ENCODE data around the gene HDAC4. TPM values are rescaled to one million over a fixed set of nuclear protein-coding genes. Genes with fewer than 3 reads are reported as not detected.

The HDAC4 gene
- total and polyA plus RNA-seq, 10 of the 15 experiments (the other 5 are each of a cell fraction or from before 2014, with no cell fraction given): 0.22 to 15.7 (median 4.8) TPM

- Histone ChIP-seq H3K4me1 (ENCODE audit: control insufficient read depth, insufficient read depth, low read length) (peaks cover 12% of the 10 kb centered on the region), H3K4me2 (ENCODE audit: control insufficient read depth, insufficient read depth) (no peak overlapping the region), H3K27me3 (replicated peaks in 1 of 2; ENCODE audit: control insufficient read depth in 2 of 2, insufficient read depth in 2 of 2, low read length in 1 of 2) (no peaks in the 10 kb centered on the region), H3K9ac (ENCODE audit: control insufficient read depth, insufficient read depth, low read length) (no peak overlapping the region), H3K4me3 (no peak overlapping the region), H3K36me3 (ENCODE audit: control insufficient read depth in 2 of 2, insufficient read depth in 2 of 2, low read length in 1 of 2) (no peaks in the 10 kb centered on the region), H3K9me3 (replicated peaks; ENCODE audit: control insufficient read depth, insufficient read depth, low read length) (no peaks in the 10 kb centered on the region), H2AFZ (ENCODE audit: control insufficient read depth, low read depth, low read length) (no peak overlapping the region), H3K27ac (ENCODE audit: control insufficient read depth, insufficient read depth) (no peak overlapping the region), H3K79me2 (ENCODE audit: control insufficient read depth, insufficient read depth, low read length) (no peaks in the 10 kb centered on the region), H4K20me1 (ENCODE audit: control insufficient read depth, insufficient read depth) (no peaks in the 10 kb centered on the region)
- RAD21 ChIA-PET (ENCODE audit: unreplicated experiment): interaction anchor here (1.1 to 3.0 kb wide), 3 partner anchors 12 to 19 kb away, joined by 3 to 25 read pairs (median 6); partner anchors contain the start of gene HDAC4
- in situ Hi-C loops (cut with MboI) (no loop called here), intact Hi-C loops (cut with micrococcal nuclease; ENCODE audit: unreplicated experiment) (loop anchor here (5.0 kb wide), 1 partner anchor 116 kb away; no protein-coding TSS in a partner anchor)
- no peak for ATAC-seq
- SMC1A ChIA-PET (ENCODE audit: uncharacterized antibody, unreplicated experiment): interaction anchor here (0.7 to 3.5 kb wide), 3 partner anchors 12 to 79 kb away, joined by 3 to 27 read pairs (median 3); no protein-coding TSS in a partner anchor
- BruUV-seq (replicated peaks): no TSS peak
- TF ChIP-seq CBX5 (IDR thresholded peaks at IDR 0.05; ENCODE audit: low read depth): no peak
- no peak for TF ChIP-seq ZSCAN29 (IDR thresholded peaks at IDR 0.05)
- no peak for TF ChIP-seq RBBP5 (conservative IDR thresholded peaks at IDR 0.05)
- TF ChIP-seq CBX3 (IDR thresholded peaks at IDR 0.05; ENCODE audit: borderline replicate concordance, low read depth): no peak
- no peak for TF ChIP-seq PAX8 (IDR thresholded peaks at IDR 0.05)
- TF ChIP-seq STAT3 (IDR thresholded peaks at IDR 0.05; ENCODE audit: low read depth, low read length): no peak
- TF ChIP-seq KLF5 (IDR thresholded peaks at IDR 0.05; ENCODE audit: partially characterized antibody): no peak
- TF ChIP-seq ZBTB11 (CRISPR knock-in tag; IDR thresholded peaks at IDR 0.05): no peak
- TF ChIP-seq CUX1 (IDR thresholded peaks at IDR 0.05; ENCODE audit: insufficient replicate concordance, low read depth, low read length): no peak
- TF ChIP-seq TBL1XR1 (IDR thresholded peaks at IDR 0.05; ENCODE audit: low read depth, low read length): no peak
- no peak for TF ChIP-seq CBFB (IDR thresholded peaks at IDR 0.05; ENCODE audit: low read depth)
- no peak for TF ChIP-seq CHD4 (IDR thresholded peaks at IDR 0.05)
- no peak for DNase-seq (ENCODE audit: low read depth, low spot score)
- FAIRE-seq: no peak
- CTCF ChIA-PET: interaction anchor here (4.2 kb wide), 1 partner anchor 14 kb away, joined by 25 read pairs; no protein-coding TSS in a partner anchor
- WGBS (ENCODE audit: insufficient coverage, insufficient replicate concordance, low lambda C conversion rate, missing lambda C conversion rate): 92% methylated on average over 24 of the region's 24 CpGs
- POLR2A ChIA-PET: interaction anchor here (0.6 to 3.3 kb wide), 4 partner anchors 18 to 1182 kb away, joined by 3 to 19 read pairs (median 5); partner anchors contain the start of gene HDAC4
These were observed 17.6 kb downstream of the HDAC4 start for GRCh38 chr2:239383036-239383758.

Data from GM12878 (cell line).